Chondrocyte (in vitro differentiated cells): Measurements from ENCODE around the gene CFP. TPM values are rescaled to one million over a fixed set of nuclear protein-coding genes. Genes with fewer than 3 reads are reported as not detected.
A peak's percentile ranks its signal among the peaks of the same experiment; 100 is the strongest.

Source experiments
- DNase-seq: peaks from one replicate; pipeline ENCODE4 v3.0.0; 2021; ENCODE audit warnings: mixed read lengths, low spot score
- H3K27ac Mint-ChIP-seq: one replicate; pipeline ENCODE4 v1.8.0; 2021; ENCODE audit warnings: mild to moderate bottlenecking, moderate library complexity, mixed read lengths; ENCODE audit not compliant: unreplicated experiment
- H3K27me3 Mint-ChIP-seq: 2 replicates; pipeline ENCODE4 v1.8.0; 2021; ENCODE audit warnings: low read depth, mixed read lengths
- H3K36me3 Mint-ChIP-seq: 2 replicates; pipeline ENCODE4 v1.8.0; 2021; ENCODE audit warnings: low read depth, mixed read lengths
- H3K4me1 Mint-ChIP-seq: 2 replicates; pipeline ENCODE4 v1.8.0; 2021; ENCODE audit warnings: low read depth, mild to moderate bottlenecking, mixed read lengths
- H3K4me3 Mint-ChIP-seq: one replicate; pipeline ENCODE4 v1.8.0; 2021; ENCODE audit warnings: mild to moderate bottlenecking, moderate library complexity, mixed read lengths; ENCODE audit not compliant: unreplicated experiment
- H3K9me3 Mint-ChIP-seq: 2 replicates; pipeline ENCODE4 v1.8.0; 2021; ENCODE audit warnings: low read depth, mixed read lengths
- total RNA-seq: library from RNA; stranded (reverse); gene quantifications from 3 replicates; pipeline ENCODE4 v1.2.1, GENCODE V29; 2021
- TF ChIP-seq, protein P1 (sequence below): fragments of 200-600 bp; sonication (generic); IDR thresholded peaks from 2 replicates; pipeline ENCODE4 v1.5.0; 2021; ENCODE audit warnings: antibody characterized with exemption, mild to moderate bottlenecking, moderate library complexity

The CFP gene
- total RNA-seq, 1 donor from 2014 or later: 0.87 TPM

GRCh38 chrX:47645530-47645929 is 15.8 kb upstream of the CFP start:
- DNase-seq: no peak
- H3K27ac Mint-ChIP-seq: no peak overlapping the region
- H3K4me1 Mint-ChIP-seq: peaks cover 20% of the 10 kb centered on the region
- peaks cover 10% of the 10 kb centered on the region for H3K9me3 Mint-ChIP-seq
- H3K36me3 Mint-ChIP-seq: peaks cover 9% of the 10 kb centered on the region
- H3K27me3 Mint-ChIP-seq: no peaks in the 10 kb centered on the region
- TF ChIP-seq, protein P1, sequence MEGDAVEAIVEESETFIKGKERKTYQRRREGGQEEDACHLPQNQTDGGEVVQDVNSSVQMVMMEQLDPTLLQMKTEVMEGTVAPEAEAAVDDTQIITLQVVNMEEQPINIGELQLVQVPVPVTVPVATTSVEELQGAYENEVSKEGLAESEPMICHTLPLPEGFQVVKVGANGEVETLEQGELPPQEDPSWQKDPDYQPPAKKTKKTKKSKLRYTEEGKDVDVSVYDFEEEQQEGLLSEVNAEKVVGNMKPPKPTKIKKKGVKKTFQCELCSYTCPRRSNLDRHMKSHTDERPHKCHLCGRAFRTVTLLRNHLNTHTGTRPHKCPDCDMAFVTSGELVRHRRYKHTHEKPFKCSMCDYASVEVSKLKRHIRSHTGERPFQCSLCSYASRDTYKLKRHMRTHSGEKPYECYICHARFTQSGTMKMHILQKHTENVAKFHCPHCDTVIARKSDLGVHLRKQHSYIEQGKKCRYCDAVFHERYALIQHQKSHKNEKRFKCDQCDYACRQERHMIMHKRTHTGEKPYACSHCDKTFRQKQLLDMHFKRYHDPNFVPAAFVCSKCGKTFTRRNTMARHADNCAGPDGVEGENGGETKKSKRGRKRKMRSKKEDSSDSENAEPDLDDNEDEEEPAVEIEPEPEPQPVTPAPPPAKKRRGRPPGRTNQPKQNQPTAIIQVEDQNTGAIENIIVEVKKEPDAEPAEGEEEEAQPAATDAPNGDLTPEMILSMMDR: no peak
- H3K4me3 Mint-ChIP-seq: no peak overlapping the region

- H3K4me1 Mint-ChIP-seq: peaks cover 20% of the 10 kb centered on the region
- peaks cover 17% of the 10 kb centered on the region for H3K36me3 Mint-ChIP-seq
- H3K27ac Mint-ChIP-seq: peak overlapping the region; percentile 75
- DNase-seq: no peak
- no peaks in the 10 kb centered on the region for H3K27me3 Mint-ChIP-seq
- H3K9me3 Mint-ChIP-seq: peaks cover 19% of the 10 kb centered on the region
- no peak overlapping the region for H3K4me3 Mint-ChIP-seq
- TF ChIP-seq, protein P1: peak; percentile 70
Measured at GRCh38 chrX:47644557-47645091, 14.9 kb upstream of the CFP start.

- TF ChIP-seq, protein P1: peak; percentile 67
- no peak overlapping the region for H3K4me3 Mint-ChIP-seq
- DNase-seq: no peak
- peaks cover 20% of the 10 kb centered on the region for H3K9me3 Mint-ChIP-seq
- peaks cover 20% of the 10 kb centered on the region for H3K36me3 Mint-ChIP-seq
- no peaks in the 10 kb centered on the region for H3K27me3 Mint-ChIP-seq
- no peak overlapping the region for H3K27ac Mint-ChIP-seq
- H3K4me1 Mint-ChIP-seq: peaks cover 14% of the 10 kb centered on the region
Measured at GRCh38 chrX:47643926-47644325, 14.2 kb upstream of the CFP start.

- peaks cover 23% of the 10 kb centered on the region for H3K36me3 Mint-ChIP-seq
- H3K27ac Mint-ChIP-seq: no peak overlapping the region
- TF ChIP-seq, protein P1: no peak
- H3K4me1 Mint-ChIP-seq: no peaks in the 10 kb centered on the region
- no peak for DNase-seq
- no peak overlapping the region for H3K4me3 Mint-ChIP-seq
- no peaks in the 10 kb centered on the region for H3K27me3 Mint-ChIP-seq
- H3K9me3 Mint-ChIP-seq: peaks cover 18% of the 10 kb centered on the region
Measured at GRCh38 chrX:47638816-47639215, 9.1 kb upstream of the CFP start.

GRCh38 chrX:47637546-47638195 is 7.9 kb upstream of the CFP start:
- Mint-ChIP-seq H3K4me3 (no peak overlapping the region), H3K4me1 (no peaks in the 10 kb centered on the region), H3K9me3 (peaks cover 18% of the 10 kb centered on the region), H3K27me3 (no peaks in the 10 kb centered on the region), H3K36me3 (peaks cover 21% of the 10 kb centered on the region), H3K27ac (no peak overlapping the region)
- TF ChIP-seq, protein P1: no peak
- DNase-seq: no peak
